GM12875 (cell line): Measurements from ENCODE around the gene IQSEC1.

Experiments used
- H3K4me3 ChIP-seq: one replicate; pipeline ENCODE4 v1.5.1; 2011; ENCODE audit warnings: low read depth, low read length, control low read depth
- TF ChIP-seq, protein P1 (sequence below): IDR thresholded peaks from 2 replicates; pipeline ENCODE4 v1.5.1; 2011; ENCODE audit warnings: low read depth, mild to moderate bottlenecking, control low read depth, inconsistent platforms, low read length, moderate library complexity, borderline replicate concordance; ENCODE audit not compliant: insufficient read depth

The IQSEC1 gene

DNA sequence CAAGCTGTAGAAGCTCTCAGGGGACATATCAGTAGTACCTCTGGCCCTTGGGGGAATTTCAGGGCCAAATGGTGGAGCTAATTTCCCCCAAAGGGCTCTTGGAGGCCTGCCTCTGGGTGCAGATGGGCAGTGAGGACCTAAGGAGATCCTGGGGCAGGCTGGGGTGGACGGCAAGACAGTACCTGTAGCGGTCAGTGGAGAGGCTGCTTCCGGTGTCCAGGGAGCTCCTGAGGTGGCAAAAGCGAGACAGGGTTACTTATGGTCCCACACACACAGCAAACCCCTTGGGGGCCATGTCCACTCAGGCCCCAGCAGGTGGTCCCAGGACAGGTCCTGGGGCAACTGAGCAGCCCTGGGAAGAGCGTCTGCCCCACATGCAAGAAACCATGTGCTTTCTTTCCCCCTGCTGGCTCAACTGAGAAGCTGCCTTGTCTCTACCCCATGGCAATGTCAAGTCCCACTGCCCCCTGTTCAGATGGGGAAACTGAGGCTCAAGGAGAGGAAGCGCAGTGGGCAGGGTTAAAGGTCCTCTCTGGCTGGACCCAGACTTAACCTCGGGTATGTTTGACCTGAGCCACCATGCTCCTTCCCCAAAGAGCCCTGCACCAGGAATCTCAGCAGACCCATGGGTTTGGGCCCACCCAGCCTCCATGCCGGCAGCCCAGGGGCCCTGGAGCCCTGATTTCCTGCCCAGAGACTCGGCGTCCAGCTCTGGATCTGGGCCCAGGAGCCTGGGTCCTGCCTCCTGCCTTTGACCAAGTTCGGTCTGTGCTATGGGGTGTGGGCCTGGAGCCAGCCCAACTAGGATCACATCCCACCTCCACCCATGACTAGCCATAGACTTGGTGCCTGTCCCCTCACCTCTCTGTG lies 25.7 kb downstream of the IQSEC1 start:
- TF ChIP-seq, protein P1, sequence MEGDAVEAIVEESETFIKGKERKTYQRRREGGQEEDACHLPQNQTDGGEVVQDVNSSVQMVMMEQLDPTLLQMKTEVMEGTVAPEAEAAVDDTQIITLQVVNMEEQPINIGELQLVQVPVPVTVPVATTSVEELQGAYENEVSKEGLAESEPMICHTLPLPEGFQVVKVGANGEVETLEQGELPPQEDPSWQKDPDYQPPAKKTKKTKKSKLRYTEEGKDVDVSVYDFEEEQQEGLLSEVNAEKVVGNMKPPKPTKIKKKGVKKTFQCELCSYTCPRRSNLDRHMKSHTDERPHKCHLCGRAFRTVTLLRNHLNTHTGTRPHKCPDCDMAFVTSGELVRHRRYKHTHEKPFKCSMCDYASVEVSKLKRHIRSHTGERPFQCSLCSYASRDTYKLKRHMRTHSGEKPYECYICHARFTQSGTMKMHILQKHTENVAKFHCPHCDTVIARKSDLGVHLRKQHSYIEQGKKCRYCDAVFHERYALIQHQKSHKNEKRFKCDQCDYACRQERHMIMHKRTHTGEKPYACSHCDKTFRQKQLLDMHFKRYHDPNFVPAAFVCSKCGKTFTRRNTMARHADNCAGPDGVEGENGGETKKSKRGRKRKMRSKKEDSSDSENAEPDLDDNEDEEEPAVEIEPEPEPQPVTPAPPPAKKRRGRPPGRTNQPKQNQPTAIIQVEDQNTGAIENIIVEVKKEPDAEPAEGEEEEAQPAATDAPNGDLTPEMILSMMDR, result peak; percentile 51; the same call in 1 of the 2 replicates
- H3K4me3 ChIP-seq, result no peak overlapping the region

DNA sequence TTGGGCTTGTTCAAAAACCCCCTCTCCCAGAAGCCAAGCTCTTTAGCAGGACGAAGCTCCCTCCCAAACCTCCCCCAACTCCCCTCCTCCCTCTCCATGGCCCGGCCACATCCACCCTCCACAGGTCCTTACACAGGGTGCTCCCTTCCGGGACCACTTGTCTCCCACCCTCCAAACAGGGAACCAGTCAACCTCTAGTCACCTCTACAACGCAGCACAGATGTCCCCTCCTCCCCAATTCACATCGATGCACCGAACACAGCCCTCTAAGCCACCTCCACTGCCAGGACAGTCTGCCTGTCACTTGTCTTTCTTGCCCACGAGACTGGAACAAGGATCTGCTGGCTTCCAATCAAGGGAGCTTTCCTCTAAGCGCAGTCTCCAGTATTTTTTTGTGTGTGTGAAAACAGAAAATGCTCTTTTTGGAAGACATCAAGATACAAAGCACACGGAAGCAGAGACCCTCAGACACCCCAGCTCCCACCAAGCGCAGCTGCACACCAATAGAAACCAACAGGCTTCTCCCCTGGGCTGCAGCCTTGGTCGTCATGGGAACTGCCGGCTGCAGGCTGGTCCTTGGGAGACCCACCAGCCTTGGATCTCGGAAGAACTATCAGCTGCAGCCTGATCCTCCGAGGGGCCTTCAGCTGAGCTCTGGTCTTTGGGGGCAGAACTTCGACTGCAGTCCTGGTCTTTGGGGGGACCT lies 26.5 kb downstream of the IQSEC1 start:
- TF ChIP-seq, protein P1, result no peak
- H3K4me3 ChIP-seq, result no peak overlapping the region

DNA sequence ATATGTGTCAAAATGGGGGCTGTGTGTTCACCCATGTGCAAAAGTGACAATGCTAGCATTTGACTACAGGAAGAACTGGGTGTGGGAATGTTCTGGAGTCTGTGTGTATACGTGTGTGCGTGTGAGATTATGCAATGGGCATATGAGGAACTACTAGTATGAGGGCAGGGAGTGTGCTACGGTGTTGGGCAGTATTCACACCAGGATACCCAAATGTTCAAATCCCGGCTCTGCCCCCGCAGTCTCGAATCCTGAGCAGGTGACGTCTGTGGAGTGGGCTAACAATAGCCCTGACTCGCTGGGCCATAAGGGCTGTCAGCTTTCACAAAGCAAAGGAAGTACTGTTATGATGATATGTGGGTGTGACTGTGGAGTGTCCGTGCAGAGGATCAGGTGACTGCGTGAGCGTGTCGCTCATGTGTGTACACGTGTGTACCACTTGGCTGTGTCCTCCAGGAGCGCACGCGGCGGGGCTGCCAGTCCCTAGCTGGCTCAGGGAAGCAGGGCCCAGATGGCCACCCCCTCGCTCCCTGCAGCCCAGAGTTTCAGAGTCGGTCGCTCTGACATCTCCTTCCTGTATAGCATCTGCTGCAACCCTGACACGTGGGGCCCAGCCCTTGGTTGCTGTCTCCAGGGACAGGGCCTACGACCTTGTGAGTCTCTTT lies 27.2 kb downstream of the IQSEC1 start:
- TF ChIP-seq, protein P1, result 0 out of 2 replicates have a peak, but pooled peaks have one; percentile 7
- no peak overlapping the region for H3K4me3 ChIP-seq

DNA sequence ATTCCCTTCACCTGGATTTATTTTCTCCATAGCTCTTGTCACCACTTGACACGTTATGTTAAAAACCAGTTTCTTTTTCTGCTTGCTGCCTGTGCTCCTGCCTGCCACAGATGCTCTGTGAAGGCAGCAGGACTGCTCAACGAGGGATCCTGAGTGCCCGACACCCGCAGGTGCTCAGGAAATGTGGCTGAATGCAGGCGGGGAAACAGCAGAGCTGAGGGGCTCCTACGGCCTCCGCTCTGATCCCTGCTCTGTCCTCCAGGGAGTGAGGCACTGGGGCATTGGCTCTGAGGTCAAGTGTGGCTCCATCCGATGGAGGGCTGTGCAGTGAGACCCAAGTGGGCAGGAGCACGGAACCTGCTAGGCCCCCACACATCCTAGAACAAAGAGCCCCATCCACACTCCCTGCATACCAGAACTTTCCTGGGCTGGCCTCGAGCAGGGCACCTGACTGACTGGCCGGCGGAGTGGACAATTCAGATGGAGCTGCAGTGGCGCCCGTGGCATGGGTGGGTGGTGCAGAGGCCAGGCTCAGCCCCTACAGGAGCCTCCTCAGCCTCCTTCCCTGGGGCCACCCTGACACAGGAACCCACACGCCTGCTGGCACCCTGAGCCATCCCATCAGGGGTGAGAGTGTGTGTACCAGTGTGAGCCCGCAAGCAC lies 27.9 kb downstream of the IQSEC1 start:
- no peak overlapping the region for H3K4me3 ChIP-seq
- TF ChIP-seq, protein P1, result no peak

DNA sequence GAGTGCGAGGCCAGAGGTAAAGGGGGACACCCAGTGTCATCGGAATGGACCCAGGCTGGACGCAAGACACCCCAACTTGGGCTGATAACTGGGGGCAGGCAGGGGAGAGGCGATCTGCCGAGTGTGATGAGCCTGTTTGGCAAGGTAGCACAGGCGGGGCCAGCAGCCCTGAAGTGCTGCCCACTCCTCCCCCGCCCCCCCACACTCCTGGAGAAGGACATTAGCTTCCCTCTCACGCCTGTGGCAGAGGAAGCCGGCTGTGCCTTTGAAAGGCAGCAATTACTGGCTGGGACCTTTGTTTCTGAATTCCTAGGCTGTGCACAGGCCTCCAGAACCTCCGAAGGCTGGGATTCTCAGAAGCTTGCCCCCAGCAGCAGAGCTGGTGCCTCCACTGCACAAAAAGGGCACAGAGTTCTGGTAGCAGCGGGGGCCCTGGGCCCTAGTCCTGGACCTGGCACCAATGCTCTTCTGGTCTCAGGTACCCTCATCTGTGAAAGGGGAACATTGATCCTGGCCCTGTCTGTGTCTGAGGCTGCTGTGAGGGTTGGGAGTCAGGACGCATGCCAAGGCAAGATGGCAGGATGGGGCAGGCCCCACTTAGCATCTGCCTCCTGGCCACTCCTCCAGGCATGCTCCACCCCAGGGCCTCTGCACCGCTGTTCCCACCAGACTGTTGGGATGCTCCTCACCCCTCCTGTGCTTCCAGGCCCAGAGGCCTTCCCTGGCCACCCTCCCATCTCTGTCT lies 28.6 kb downstream of the IQSEC1 start:
- H3K4me3 ChIP-seq, result no peak overlapping the region
- TF ChIP-seq, protein P1, result no peak

DNA sequence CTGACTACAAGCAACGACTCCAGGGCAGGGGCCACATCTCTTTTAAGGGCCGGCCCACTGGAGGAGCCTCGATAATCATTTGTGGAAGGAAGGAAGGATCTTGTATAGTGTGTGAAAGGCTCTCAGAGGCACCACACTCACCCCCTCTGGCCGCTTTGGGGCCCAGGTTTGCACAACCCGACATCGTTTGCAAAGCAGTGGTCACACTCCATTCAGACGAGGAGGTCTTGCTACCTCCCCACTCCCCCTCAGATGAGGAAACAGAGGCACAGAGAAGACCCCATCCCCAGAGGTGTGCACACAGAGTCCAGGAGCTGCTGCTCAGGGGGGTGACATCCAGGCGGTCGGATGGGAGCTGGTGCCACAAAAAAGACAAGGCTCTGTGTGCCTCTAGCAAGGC lies 29.6 kb downstream of the IQSEC1 start:
- H3K4me3 ChIP-seq, result no peak overlapping the region
- TF ChIP-seq, protein P1, result no peak
